Activated T-helper 2 cell treated with anti-CD3 and anti-CD28 coated beads, Interferon-gamma antibody, Interleukin-2, Interleukin-4, amounts not matched to agents 10 μg/mL and 5 μg/mL and 100 μg/mL, durations not matched to agents 14 hours and 24 hours and 36 hours (primary cell): ENCODE measurements around the gene NOTCH4. TPM values are rescaled to one million over a fixed set of nuclear protein-coding genes. Genes with fewer than 3 reads are reported as not detected.
"Not testable (repeated sequence)": the region's sequence is repeated elsewhere in the genome, so short reads cannot be mapped to it uniquely, and the experiment has no call there.

ENCODE experiments used
- DNase-seq: peaks from one replicate; pipeline ENCODE4 v3.0.0; 2021; ENCODE audit warnings: low spot score
- H3K27ac Mint-ChIP-seq: one replicate; pipeline ENCODE4 v1.8.0; 2021; ENCODE audit warnings: mixed read lengths
- H3K27me3 Mint-ChIP-seq: one replicate; pipeline ENCODE4 v1.8.0; 2021; ENCODE audit warnings: low read depth, mixed read lengths
- H3K36me3 Mint-ChIP-seq: one replicate; pipeline ENCODE4 v1.8.0; 2021; ENCODE audit warnings: low read depth, mixed read lengths
- H3K4me1 Mint-ChIP-seq: one replicate; pipeline ENCODE4 v1.8.0; 2021; ENCODE audit warnings: low read depth, mixed read lengths
- H3K4me3 Mint-ChIP-seq: one replicate; pipeline ENCODE4 v1.8.0; 2021; ENCODE audit warnings: low read depth, mild to moderate bottlenecking, moderate library complexity, mixed read lengths
- H3K9me3 Mint-ChIP-seq: one replicate; pipeline ENCODE4 v1.8.0; 2021; ENCODE audit warnings: mixed read lengths
- intact Hi-C: fragments of 100-400 bp; cut with micrococcal nuclease; formaldehyde crosslinking; loops from one replicate; pipeline ENCODE4 v1.15.1; 2023
- total RNA-seq: library from RNA; stranded (reverse); gene quantifications from 2 replicates; pipeline ENCODE4 v1.2.3, GENCODE V29; 2022

Gene NOTCH4
- total RNA-seq, 1 donor from 2014 or later, result 0.52 TPM

DNA sequence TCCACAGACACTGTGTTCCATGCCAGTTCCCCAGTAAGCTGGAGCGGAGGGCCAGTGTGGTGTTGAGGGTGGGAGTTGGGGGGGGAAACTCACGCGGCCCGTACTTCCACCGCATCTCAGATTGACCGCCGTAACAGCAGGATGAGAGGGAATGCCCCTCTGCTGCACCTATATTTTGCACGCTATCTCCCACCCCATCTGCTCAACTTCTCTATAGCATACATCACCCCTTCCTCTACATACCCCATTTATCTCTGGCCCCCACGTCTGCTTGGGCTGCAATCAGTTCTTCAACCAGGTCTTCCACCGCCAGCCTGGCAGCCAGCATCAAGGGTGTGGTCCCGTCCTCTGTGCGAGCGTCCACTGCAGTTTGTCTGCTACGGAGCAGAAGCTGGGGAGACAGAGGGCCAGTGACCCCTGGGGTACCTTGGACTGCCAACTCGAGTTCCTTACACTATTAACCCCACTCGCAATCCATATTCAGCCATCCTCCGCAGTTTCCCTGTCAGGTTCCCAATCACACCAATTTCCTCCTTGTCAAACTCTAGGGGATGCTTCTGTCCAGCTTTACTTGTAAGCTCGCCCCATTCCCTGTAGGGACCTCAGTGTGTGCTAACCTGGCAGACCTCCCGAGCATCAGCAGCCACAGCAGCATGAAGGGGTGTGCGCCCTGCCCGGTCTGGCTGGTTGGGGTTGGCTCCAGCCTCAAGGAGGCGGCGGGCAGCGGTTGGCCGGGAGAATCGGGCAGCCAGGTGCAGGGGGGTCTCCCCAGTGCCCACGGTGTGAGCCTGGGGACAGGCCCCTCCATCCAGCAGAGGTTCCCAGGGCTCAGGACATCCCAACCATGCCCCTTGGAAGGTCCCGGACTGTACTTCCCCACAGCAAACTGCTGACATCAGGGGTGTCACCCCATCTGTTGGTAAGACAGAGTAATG lies 26.9 kb downstream of the NOTCH4 start:
- intact Hi-C loops, result loop anchor here (5.0 to 10.0 kb wide), 2 partner anchors 638 to 1500 kb away; partner anchors contain the start of gene TAP2
- no peaks in the 10 kb centered on the region for H3K27me3 Mint-ChIP-seq
- H3K9me3 Mint-ChIP-seq, result no peaks in the 10 kb centered on the region
- no peak for DNase-seq
- peaks cover 2% of the 10 kb centered on the region for H3K36me3 Mint-ChIP-seq
- H3K4me3 Mint-ChIP-seq, result peak overlapping the region; percentile 98
- H3K4me1 Mint-ChIP-seq, result peaks cover 25% of the 10 kb centered on the region
- peak overlapping the region; percentile 99 for H3K27ac Mint-ChIP-seq

DNA sequence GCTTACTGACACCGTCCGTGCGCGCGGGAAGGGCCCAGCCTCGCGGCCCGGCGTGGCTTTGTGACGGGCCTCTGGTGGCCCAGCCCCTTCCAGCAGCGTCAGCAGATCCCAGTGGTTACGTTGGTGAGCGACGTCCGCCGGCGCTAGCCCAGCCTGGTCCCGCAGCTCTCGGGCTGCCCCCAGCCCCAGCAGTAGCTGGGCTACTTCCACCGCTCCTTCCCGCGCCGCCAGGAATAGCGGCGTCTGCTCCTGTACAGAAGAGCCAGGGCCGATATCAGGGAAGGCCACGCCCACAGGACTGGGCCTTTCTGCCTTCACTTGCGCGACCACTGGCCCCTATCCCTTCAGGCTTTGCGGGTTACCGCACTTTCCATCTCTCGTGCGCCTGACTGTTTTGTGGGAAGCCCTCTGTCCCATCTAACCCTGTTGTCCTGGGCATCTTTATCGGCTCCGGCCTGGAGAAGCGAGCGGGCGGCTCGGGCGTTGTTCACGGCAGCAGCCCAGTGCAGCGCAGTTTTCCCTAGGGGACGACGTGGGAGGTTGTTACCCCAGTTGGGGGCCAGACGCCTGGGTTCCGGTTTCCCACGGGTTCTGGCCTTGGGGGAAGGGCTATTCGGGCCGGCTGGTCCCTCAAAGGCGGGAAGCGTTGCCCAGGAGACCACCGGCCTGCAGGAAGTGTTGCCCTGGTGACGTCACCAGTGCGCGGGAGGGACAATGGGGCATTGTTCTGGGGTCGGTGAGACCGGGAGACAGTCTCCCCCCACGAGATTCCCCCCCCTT lies 27.8 kb downstream of the NOTCH4 start:
- Mint-ChIP-seq H3K27me3 (no peaks in the 10 kb centered on the region), H3K36me3 (peaks cover 10% of the 10 kb centered on the region), H3K9me3 (no peaks in the 10 kb centered on the region), H3K4me3 (peak overlapping the region; percentile 98), H3K4me1 (peaks cover 31% of the 10 kb centered on the region), H3K27ac (peak overlapping the region; percentile 99)
- DNase-seq, result peak; percentile 46
- intact Hi-C loops, result loop anchor here (1.0 to 10.0 kb wide), 5 partner anchors 18 to 1501 kb away; partner anchors contain the start of genes ATF6B, RNF5 and TAP2

DNA sequence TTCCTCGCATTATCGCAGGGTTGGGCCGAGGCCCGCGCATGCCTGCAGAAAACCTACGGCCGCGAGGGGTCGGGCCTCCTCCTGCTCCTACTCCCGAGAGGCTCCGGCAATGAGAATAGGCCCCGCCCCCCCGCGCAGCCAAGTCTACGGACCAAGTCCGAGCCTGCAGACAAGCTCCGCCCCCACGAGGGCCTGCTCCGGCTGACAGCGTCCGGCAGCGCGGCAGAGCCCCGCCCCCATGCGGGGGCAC lies 28.3 kb downstream of the NOTCH4 start:
- H3K27ac Mint-ChIP-seq, result peak overlapping the region; percentile 99
- DNase-seq, result peak; percentile 100
- H3K4me3 Mint-ChIP-seq, result peak overlapping the region; percentile 98
- no peaks in the 10 kb centered on the region for H3K9me3 Mint-ChIP-seq
- H3K4me1 Mint-ChIP-seq, result peaks cover 33% of the 10 kb centered on the region
- intact Hi-C loops, result loop anchor here (1.0 to 10.0 kb wide), 5 partner anchors 17 to 1502 kb away; partner anchors contain the start of genes ATF6B, RNF5 and TAP2
- H3K36me3 Mint-ChIP-seq, result peaks cover 13% of the 10 kb centered on the region
- H3K27me3 Mint-ChIP-seq, result no peaks in the 10 kb centered on the region

DNA sequence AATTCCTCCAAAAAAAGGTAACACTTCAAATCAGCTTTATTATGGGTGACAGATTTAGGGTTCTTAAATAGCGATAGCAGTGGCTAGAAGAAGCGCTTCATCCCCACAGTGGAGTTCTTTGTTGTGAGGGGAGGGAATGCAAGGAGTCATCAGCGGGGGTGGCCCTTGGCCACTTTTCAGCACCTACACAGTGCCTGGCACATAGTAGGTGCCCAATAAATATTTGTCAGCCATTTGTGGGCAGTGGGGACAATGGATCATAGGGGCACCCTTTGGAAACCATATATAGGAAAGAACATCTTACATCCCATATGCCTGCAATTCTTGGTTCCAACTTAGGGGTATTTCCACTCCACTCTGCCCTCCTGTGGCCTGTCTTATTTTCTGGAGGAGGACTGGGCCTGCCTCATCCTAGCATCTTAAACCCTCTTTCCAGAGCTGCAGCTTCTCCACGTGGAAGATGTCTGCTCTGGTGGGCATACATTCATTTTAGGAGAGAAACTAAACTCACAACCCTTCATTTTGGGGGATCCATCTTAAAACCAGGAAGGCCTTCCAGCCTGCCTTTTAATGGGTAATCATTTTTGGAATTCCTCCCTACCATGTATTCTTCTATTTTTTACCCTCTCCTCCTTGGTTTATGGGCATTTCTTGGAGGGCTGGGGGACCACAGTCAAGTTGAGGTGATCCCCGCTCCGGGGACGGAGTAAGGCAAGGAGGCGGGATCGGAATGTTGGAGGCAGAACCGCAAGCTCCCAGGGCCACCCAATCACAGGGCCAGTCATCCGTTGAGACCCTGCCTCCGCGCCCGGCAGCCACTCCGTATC lies 28.8 kb downstream of the NOTCH4 start:
- H3K36me3 Mint-ChIP-seq, result peaks cover 18% of the 10 kb centered on the region
- H3K4me3 Mint-ChIP-seq, result peak overlapping the region; percentile 98
- H3K27me3 Mint-ChIP-seq, result no peaks in the 10 kb centered on the region
- H3K27ac Mint-ChIP-seq, result peak overlapping the region; percentile 99
- peak; percentile 40 for DNase-seq
- peaks cover 33% of the 10 kb centered on the region for H3K4me1 Mint-ChIP-seq
- no peaks in the 10 kb centered on the region for H3K9me3 Mint-ChIP-seq
- intact Hi-C loops, result loop anchor here (1.0 to 10.0 kb wide), 6 partner anchors 17 to 1502 kb away; partner anchors contain the start of genes ATF6B, HSD17B8, RNF5 and RXRB

DNA sequence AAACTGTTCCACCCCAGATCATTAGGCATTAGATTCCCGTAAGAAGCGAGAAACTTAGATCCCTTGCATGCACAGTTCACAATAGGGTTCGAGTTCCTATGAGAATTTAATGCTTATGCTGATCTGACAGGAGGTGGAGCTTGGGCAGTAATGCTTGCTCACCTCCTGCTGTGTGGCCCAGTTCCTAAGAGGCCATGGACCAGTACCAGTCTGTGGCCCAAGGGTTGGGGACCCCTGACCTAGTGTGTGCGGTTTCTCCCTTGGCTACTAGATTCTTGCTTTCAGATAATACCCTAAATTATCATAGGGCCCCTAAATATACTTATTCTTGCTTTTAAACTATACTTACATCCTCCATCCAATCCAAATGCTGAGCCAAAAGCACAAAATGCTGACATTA lies 29.5 kb downstream of the NOTCH4 start:
- intact Hi-C loops, result loop anchor here (2.0 to 10.0 kb wide), 3 partner anchors 640 to 1008 kb away; partner anchors contain the start of genes HSD17B8, RXRB, SLC39A7 and TAP2
- no peaks in the 10 kb centered on the region for H3K27me3 Mint-ChIP-seq
- peak overlapping the region; percentile 99 for H3K27ac Mint-ChIP-seq
- H3K36me3 Mint-ChIP-seq, result peaks cover 19% of the 10 kb centered on the region
- no peaks in the 10 kb centered on the region for H3K9me3 Mint-ChIP-seq
- peak overlapping the region; percentile 98 for H3K4me3 Mint-ChIP-seq
- DNase-seq, result no peak
- peaks cover 33% of the 10 kb centered on the region for H3K4me1 Mint-ChIP-seq

DNA sequence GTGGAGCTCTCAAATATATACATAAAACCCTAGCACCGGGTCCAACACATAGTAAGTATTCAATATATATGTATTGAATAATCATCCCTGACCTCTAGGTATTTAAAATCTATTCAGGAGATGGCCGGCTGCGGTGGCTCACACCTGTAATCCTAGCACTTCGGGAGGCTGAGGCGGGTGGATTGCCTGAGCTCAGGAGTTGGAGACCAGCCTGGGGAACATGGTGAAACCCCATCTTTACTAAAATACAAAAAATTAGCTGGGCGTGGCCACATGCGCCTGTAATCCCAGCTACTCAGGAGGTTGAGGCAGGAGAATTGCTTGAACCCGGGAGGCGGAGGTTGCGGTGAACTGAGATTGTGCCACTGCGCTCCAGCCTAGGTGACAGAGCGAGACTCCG lies 30.8 kb downstream of the NOTCH4 start:
- not testable (repeated sequence) for H3K27me3 Mint-ChIP-seq, DNase-seq, H3K9me3 Mint-ChIP-seq
- intact Hi-C loops, result loop anchor here (5.0 to 10.0 kb wide), 2 partner anchors 642 to 1009 kb away; partner anchors contain the start of genes HSD17B8, RXRB, SLC39A7 and TAP2
- peak overlapping the region; percentile 95 for H3K27ac Mint-ChIP-seq
- H3K4me3 Mint-ChIP-seq, result peak overlapping the region; percentile 97
- peaks cover 32% of the 10 kb centered on the region for H3K36me3 Mint-ChIP-seq
- peaks cover 45% of the 10 kb centered on the region for H3K4me1 Mint-ChIP-seq

DNA sequence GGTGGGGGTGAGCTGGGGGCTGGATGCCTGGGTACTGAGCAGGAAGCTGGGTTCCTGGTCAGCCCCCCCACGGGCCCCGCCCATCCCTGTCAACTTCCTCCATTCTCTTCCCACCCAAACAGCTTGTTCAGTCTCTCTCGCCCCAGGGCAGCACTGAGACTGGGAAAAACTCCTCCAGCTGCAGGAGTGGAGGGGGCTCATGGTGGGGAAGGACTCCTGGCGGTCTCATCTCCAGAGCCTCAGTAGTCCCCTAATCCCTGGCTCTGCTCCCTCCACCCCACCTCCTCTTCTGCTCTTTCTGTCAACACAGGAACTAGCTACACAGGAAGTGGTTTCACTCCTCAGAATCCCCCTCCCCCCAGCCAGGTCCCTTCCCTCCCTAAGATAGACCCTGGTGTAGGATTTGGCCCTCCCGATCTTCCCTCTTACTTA lies 31.2 kb downstream of the NOTCH4 start, which contains the start of gene GPSM3:
Gene GPSM3 (minus strand): TSS at position 36 of the 432 bp plus-strand sequence. CDS start 130 bp downstream, outside the sequence.
- H3K36me3 Mint-ChIP-seq, result peaks cover 36% of the 10 kb centered on the region
- H3K4me3 Mint-ChIP-seq, result peak within 1 kb of the TSS; percentile 97
- H3K9me3 Mint-ChIP-seq, result no peaks in the 10 kb centered on the region
- DNase-seq, result peak; percentile 53
- intact Hi-C loops, result loop anchor here (5.0 to 10.0 kb wide), 2 partner anchors 642 to 1010 kb away; partner anchors contain the start of genes HSD17B8, RXRB, SLC39A7 and TAP2
- H3K27me3 Mint-ChIP-seq, result no peaks in the 10 kb centered on the region
- peaks cover 46% of the 10 kb centered on the region for H3K4me1 Mint-ChIP-seq
- H3K27ac Mint-ChIP-seq, result peak within 1 kb of the TSS; percentile 95

DNA sequence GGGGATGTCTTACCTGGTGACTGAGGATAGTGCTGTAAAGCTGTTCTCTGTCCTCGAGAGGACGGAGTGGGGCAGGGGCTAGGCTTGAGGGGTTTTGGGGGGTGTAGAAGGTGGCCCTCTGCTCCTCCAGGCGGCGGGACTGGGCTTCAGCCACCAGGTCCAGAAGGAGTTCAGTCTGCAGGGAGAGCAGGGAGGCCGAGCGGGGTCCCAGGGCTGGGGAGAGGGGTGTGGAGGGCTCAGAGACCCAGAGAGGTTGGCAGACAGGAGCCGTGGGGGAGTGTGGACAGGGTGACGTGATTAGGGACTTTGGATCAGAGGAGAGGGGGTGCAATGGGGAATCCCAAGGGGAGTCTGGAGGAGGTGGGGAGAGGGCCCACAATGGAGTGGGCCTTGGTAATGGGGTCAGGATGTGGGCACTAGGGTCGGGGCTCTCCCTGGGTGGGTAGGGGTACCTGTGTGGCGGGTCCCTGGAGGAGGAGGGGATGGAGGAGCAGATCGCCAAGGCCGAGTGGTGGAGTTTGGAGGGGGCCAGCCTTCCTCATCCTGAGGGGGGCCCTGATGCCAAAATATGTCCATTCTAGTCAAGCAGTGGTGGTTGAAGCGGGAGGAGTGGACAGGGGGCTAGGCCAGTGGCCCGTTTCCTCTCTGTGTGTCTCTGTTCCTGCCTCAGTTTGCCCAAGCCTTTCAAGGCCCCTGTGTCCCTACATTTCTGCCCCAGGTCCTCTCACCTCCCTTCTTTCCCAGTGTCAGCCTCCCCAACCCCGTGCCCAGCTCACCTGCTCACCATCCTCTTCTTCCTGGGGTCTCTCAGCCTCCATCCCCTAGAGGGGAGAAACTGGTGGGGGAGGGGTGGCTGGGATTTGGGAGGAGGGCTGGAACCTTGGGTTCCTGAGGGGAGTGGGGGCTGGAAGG lies 31.9 kb downstream of the NOTCH4 start:
- peak overlapping the region; percentile 95 for H3K27ac Mint-ChIP-seq
- no peaks in the 10 kb centered on the region for H3K27me3 Mint-ChIP-seq
- H3K4me3 Mint-ChIP-seq, result peak overlapping the region; percentile 97
- H3K4me1 Mint-ChIP-seq, result peaks cover 49% of the 10 kb centered on the region
- intact Hi-C loops, result loop anchor here (5.0 to 10.0 kb wide), 2 partner anchors 643 to 1010 kb away; partner anchors contain the start of genes HSD17B8, RXRB, SLC39A7 and TAP2
- DNase-seq, result no peak
- peaks cover 43% of the 10 kb centered on the region for H3K36me3 Mint-ChIP-seq
- H3K9me3 Mint-ChIP-seq, result no peaks in the 10 kb centered on the region

DNA sequence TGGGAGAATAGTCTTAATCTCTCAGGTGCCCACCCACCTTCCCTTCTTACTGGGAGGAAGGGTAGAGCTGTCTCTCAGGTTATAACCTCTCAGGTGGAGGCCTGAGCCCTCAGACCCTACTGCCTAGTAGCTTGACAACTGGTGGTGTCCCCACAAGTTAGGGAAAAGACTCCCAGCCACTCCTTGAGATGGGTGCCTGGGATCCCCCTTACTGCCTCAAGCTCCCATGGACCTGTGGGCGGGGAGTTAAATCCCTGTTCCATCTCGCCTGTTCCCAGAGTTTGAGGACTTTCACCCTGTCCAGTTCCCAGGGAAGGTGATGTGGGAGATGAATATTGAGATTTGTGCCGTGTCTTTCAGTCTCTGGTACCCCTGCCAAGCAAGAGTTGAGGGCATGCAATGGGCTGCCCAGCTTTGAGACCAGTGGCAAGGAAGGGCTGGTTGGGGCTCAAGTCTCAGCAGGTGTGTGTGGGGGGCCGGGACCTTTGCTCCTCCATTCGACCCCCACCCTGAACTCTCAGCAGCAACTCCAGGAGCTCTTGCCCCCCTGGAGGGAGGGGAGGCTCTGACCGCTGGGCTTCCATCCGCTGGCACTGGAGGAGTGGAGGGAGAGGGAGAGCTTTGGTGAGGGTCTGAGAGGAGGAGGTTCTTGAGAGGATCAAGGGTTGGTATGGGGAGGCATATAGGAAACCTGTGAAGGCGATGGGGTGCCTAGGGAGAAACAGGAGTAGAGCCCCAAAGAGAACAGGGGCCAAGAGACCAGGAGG lies 32.8 kb downstream of the NOTCH4 start:
- Mint-ChIP-seq H3K9me3 (no peaks in the 10 kb centered on the region), H3K4me3 (peak overlapping the region; percentile 97), H3K27ac (peak overlapping the region; percentile 95), H3K36me3 (peaks cover 52% of the 10 kb centered on the region), H3K27me3 (no peaks in the 10 kb centered on the region), H3K4me1 (peaks cover 53% of the 10 kb centered on the region)
- DNase-seq, result no peak
- intact Hi-C loops, result loop anchor here (5.0 to 10.0 kb wide), 2 partner anchors 644 to 1011 kb away; partner anchors contain the start of genes HSD17B8, RXRB, SLC39A7 and TAP2

DNA sequence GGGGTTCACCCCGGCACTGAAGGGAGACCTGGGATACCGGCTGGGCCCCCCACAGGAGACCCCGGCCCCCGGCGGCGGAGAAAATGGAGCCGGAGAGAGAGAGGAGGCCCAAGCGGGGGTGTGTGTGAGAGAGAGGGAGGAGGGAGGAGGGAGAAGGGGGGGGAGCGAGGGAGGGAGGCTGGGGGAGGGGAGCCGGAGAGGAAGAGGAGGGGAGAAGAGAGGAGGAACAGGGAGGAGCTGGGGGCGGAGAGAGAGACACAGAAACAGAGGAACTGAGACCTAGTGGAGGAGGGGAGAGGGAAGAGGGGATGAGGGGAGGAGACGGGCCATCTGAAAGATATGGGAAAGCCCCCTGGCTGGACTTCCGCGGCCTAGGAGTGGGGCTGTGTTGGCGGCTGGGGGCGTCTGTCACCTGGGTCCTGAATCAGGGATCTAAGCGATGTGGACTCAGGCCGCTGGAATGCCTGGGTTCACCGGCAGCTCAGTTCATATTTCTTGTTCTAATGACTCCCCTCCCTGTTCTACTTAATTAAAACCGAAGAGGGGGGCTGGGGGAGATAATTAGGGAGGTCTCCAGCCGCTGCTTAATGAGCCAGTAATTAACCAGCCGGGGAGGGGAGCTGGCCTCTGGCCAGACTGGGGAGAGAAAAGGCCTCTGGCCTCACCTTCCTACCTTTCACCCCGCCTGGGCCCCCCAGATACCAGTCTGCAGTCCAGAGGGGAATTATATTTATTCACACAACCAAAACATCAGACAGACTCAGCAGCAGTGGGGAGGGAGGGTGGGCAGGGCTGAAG lies 33.6 kb downstream of the NOTCH4 start, which contains the start of gene PBX2:
Gene PBX2 (minus strand): TSS at position 149 of the 798 bp plus-strand sequence. CDS start 287 bp downstream, outside the sequence.
- Mint-ChIP-seq H3K27ac (peak within 1 kb of the TSS; percentile 95), H3K36me3 (peaks cover 59% of the 10 kb centered on the region), H3K4me1 (peaks cover 55% of the 10 kb centered on the region), H3K27me3 (no peaks in the 10 kb centered on the region), H3K4me3 (peak within 1 kb of the TSS; percentile 97), H3K9me3 (no peaks in the 10 kb centered on the region)
- intact Hi-C loops, result loop anchor here (5.0 to 10.0 kb wide), 2 partner anchors 645 to 1012 kb away; partner anchors contain the start of genes HSD17B8, RXRB, SLC39A7 and TAP2
- peak; percentile 79 for DNase-seq
